ENCODE results near the gene TMEM59L. TPM values are rescaled to one million over a fixed set of nuclear protein-coding genes. Genes with fewer than 3 reads are reported as not detected.

The TMEM59L gene
- total RNA-seq, 6 experiments from 2014 or later = 0.31 to 0.43 TPM; not detected in 4

DNA sequence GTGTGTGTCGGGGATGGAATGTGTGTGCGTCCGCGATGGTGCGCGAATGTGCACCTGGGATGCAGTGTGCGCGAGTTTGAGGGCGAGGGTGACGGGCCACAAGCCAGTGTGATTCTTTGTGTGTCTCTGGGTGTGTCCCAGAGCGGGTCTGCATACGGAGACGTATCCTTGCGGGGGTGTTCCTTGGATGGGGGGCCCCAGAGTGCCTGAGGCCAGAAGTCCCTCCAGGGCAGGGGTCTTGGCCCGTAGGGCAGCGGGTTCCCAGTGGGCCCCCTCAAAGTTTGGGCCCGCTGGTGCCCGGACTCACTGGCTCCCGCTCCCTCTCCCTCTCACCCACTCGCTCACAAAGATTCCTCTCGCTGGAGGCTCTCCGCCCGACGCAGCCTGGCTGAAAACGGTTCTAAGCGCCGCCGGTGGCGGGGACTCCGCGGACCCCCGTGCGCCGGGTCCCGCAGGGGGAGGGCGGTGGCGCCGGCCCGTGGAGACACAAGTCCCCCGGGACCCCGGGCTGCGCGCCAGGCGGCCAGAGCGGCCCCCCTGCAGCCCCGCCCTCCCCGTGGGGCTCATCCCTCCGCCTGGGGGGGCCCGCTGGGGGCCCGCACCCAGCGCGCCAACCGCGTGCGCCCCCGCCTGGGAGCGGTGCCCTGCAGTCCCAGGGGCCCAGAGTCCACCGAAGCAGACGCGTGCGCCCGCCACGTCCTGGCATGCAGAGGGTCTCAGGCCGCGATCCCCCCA, 7.0 kb upstream of the TMEM59L start:
- no peak for ATAC-seq
- Histone ChIP-seq H3K27me3 (peaks cover 0 to 35% of the 10 kb centered on the region in 2 donors), H3K4me1 (peaks cover 0 to 4% (median 0%) of the 10 kb centered on the region in 4 donors), H3K9me3 (no peaks in the 10 kb centered on the region), H3K27ac (no peak overlapping the region), H3K4me3 (no peak overlapping the region), H3K36me3 (no peaks in the 10 kb centered on the region)
- intact Hi-C loops (cut with DNase I) = no loop called here
- no peak for DNase-seq
- TF ChIP-seq CTCF (IDR thresholded peaks at IDR 0.05) = no peak
- no peak for TF ChIP-seq POLR2A (IDR thresholded peaks at IDR 0.05)
- 2% methylated on average over 9 of the region's 65 CpGs for WGBS (ENCODE audit: insufficient coverage, low coverage, low lambda C conversion rate, missing lambda C conversion rate)

- intact Hi-C loops (cut with DNase I) = no loop called here
- TF ChIP-seq CTCF (IDR thresholded peaks at IDR 0.05) (no peak), POLR2A (IDR thresholded peaks at IDR 0.05) (no peak)
- ATAC-seq (no peak), DNase-seq (no peak)
- no peak within 1 kb of the TSS for H3K27ac ChIP-seq
- no peaks in the 10 kb centered on the region for H3K36me3 ChIP-seq
- H3K27me3 ChIP-seq = peaks cover 0 to 41% of the 10 kb centered on the region in 2 donors
- H3K4me1 ChIP-seq = peaks cover 0 to 4% (median 0%) of the 10 kb centered on the region in 4 donors
- 2% methylated on average over 13 of the region's 116 CpGs for WGBS (ENCODE audit: insufficient coverage, low coverage, low lambda C conversion rate, missing lambda C conversion rate)
- no peaks in the 10 kb centered on the region for H3K9me3 ChIP-seq
- H3K4me3 ChIP-seq = no peak within 1 kb of the TSS
Measured at GRCh38 chr19:18606281-18607225, 6.1 kb upstream of the TMEM59L start, which contains the start of gene CRLF1. Gene CRLF1 (minus strand): TSS chr19:18606799. CDS start chr19:18606656, 143 bp downstream.

DNA sequence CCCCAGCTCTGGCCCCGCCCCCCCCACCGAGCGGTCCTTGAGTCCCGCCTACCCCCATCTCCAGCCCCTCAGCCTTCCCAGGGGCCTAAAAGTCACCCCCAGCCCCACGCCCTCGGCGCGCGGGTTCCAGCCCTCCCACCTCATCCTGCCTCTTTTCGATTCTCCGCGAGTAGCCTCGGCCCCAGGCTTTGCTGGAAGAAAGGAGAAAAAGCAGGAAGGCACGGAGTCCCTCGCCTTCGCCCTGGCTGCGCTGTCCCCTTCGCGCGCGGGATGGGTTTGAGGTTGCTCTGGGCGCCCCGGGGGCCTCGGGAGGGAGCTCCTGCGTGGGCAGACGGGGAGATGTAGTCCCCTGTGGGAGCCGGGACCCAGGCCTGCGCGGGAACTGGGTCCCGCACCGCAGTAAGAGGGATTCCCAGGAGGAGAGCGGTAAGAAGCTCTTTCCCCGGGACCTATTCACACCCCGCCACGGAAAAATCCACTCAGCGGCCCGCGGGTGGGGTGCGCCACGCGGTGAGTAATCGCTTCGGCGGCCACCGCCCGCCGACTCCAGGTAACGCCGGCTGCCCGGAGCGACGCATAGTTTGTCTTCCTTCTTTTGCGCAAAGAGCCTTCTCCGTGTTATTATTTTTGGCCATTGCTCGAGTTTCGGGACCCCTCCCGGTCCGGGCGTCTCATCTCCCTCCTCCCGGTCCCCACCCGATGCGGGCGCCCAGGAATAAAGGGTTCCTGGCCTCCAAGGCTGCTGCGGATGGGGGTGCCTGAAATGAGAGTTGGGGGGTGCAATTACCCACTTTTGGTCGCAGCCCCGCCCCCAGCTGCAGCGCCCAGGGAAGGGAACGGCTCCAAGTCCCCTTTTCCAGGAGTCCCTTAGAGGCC, 5.2 kb upstream of the TMEM59L start:
- no peaks in the 10 kb centered on the region for H3K36me3 ChIP-seq
- peaks cover 0 to 43% of the 10 kb centered on the region in 2 donors for H3K27me3 ChIP-seq
- intact Hi-C loops (cut with DNase I) = no loop called here
- TF ChIP-seq CTCF (IDR thresholded peaks at IDR 0.05) = no peak
- no peak for TF ChIP-seq POLR2A (IDR thresholded peaks at IDR 0.05)
- no peak overlapping the region for H3K4me3 ChIP-seq
- DNase-seq (no peak), ATAC-seq (no peak)
- H3K4me1 ChIP-seq = peaks cover 0 to 4% (median 0%) of the 10 kb centered on the region in 4 donors
- WGBS (ENCODE audit: insufficient coverage, low coverage, low lambda C conversion rate, missing lambda C conversion rate) = 1% methylated on average over 27 of the region's 68 CpGs
- no peaks in the 10 kb centered on the region for H3K9me3 ChIP-seq
- H3K27ac ChIP-seq = no peak overlapping the region
